ENCODE results near the gene NACAD. TPM values are rescaled to one million over a fixed set of nuclear protein-coding genes. Genes with fewer than 3 reads are reported as not detected.

Gene NACAD
- total RNA-seq, 2 donors from 2014 or later = 0.15 to 0.47 TPM

DNA sequence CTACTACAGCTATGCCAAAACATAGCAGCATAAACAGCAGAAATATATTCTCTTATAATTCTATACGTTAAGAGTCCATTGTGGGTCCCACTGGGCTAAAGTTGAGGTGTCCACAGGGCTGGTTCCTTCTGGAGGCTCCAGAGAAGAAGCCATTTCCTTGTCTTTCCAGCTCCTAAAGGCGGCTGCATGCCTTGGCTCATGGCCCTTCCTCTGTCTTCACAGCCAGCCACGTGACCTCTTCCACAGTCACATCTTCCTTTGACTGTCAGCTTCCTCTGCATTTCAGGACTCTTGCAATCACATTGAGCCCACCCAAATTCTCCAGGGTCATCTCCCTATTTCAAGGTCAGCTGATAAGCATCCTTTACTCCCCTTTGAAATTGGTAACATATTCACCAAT lies 17.2 kb downstream of the NACAD start:
- H3K9me3 ChIP-seq (ENCODE audit: control insufficient read depth, low read length, poor library complexity, severe bottlenecking) = no peaks in the 10 kb centered on the region
- Mint-ChIP-seq H3K4me1 (peaks cover 13% of the 10 kb centered on the region), H3K4me3 (no peak overlapping the region), H3K27ac (no peak overlapping the region), H3K36me3 (ENCODE audit: low read depth) (peaks cover 15% of the 10 kb centered on the region), H3K27me3 (no peaks in the 10 kb centered on the region)
- no peak for DNase-seq
- ATAC-seq = no peak

DNA sequence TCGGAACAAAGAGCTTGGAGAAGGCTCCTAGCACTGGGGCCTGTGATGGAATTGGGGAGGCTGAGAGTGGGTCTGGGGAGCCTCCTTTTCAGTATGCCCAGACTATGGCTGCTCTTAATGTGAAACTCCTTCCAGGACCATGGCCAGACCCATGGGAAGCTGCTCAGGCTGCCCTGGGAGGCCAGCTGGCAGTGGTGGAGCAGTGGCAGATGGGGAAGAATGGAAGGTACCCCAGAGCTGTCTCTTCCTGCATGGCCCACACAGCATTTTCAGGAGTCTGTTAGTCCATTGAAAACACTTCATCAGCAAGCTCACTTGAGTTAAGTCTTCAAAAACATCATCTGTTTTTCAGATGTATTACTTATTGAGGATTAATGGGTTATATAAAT lies 18.5 kb downstream of the NACAD start:
- Mint-ChIP-seq H3K27me3 (no peaks in the 10 kb centered on the region), H3K27ac (no peak overlapping the region), H3K36me3 (ENCODE audit: low read depth) (peaks cover 17% of the 10 kb centered on the region), H3K4me1 (peaks cover 15% of the 10 kb centered on the region), H3K4me3 (no peak overlapping the region)
- ATAC-seq (no peak), DNase-seq (no peak)
- no peaks in the 10 kb centered on the region for H3K9me3 ChIP-seq (ENCODE audit: control insufficient read depth, low read length, poor library complexity, severe bottlenecking)

DNA sequence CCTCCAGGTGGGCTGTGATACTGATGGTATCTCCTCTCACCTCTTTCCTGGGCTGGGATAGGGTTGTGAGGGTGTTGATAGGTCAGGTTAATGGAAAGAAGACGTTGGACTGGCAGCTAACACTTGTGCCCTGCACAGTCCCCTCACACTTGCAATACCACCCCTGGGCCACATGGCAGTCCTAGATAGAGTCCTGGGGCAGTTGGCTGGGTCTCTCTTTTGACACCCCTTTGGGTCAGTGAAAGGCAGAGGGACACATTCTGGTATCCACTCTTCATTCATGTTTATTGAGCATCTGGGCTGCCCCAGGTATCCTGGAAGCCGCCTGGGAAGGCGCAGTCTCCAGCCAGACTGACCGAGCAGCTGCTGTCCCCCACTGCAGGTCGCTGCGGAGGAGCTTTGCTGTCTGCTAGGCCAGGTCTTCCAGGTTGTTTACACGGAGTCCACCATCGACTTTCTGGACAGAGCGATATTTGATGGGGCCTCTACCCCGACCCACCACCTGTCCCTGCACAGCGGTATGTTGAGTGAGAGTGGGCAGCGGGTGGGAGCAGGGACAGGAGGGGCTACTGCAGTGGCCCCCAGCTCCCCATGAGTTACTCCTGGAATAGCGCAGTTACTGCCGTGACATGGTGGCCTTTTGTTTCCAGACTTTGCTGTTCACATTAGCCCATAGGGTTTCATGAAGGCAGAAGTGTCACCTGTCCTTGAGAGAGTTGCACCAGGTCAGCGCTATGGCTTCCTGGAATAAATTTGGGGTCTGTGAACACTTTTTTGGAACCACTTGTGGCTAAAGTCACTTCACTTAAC lies 19.1 kb downstream of the NACAD start:
- peaks cover 17% of the 10 kb centered on the region for H3K36me3 Mint-ChIP-seq (ENCODE audit: low read depth)
- no peaks in the 10 kb centered on the region for H3K27me3 Mint-ChIP-seq
- no peaks in the 10 kb centered on the region for H3K9me3 ChIP-seq (ENCODE audit: control insufficient read depth, low read length, poor library complexity, severe bottlenecking)
- peak overlapping the region; percentile 24 for H3K27ac Mint-ChIP-seq
- ATAC-seq (no peak), DNase-seq (no peak)
- no peak overlapping the region for H3K4me3 Mint-ChIP-seq
- H3K4me1 Mint-ChIP-seq = peaks cover 14% of the 10 kb centered on the region

DNA sequence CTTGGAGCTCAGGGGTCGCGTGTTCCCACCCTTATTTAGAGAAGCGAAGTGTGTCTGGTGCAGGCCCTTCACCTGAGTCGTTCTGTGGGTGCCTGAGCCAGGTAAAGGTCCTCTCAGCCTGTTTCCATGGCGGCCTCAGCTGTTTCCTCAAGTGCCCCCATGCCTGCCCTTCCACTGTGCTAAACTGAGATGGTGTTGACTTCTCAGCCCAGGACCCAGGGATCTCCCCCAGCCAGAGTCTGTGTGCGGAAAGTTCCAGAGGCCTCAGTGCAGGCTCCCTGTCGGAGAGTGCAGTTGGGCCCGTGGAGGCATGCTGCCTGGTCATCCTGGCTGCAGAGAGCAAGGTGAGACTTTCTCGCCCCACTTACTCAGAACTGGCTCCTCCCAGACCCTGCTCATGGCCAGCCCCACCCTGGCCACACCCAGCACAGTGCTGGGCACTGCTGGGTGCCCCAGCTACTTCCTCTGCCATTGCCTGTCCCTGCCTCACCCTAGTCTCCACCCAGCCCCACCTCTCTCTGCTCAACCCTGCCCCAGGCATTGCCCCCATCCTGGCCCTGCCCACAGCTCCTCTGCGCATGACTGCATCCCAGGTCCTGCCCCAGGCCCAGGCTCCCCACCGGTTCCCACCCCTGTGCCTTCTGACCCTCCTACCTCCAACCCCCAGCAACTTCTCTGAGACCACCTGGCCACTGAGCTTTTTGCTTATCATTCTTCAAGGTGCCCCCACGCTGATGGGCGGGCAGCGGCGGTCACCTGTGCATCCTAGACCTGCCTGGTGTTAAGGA lies 20.3 kb downstream of the NACAD start:
- H3K4me3 Mint-ChIP-seq = no peak overlapping the region
- no peaks in the 10 kb centered on the region for H3K27me3 Mint-ChIP-seq
- H3K27ac Mint-ChIP-seq = peak overlapping the region; percentile 24

DNA sequence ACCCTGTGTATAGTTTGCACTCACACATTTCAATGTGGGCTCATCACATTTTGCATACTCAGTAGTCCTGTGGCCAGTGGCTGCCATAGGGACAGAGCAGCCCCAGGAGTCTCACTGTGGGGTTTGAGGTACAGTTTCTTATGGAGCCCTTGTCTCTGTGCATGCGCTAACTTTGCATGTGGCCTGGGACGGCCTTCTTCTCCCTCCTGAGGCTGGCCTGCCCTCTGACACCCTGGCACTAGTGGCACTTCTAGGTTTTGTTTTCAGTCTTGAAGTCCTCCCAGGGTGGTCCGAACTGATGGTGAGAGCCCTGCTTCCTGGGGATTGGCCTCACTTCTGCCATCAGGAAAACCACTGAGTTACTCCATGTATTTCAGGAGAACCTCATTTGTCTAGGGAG lies 21.2 kb downstream of the NACAD start:
- Mint-ChIP-seq H3K4me3 (no peak overlapping the region), H3K27ac (no peak overlapping the region), H3K27me3 (no peaks in the 10 kb centered on the region), H3K36me3 (ENCODE audit: low read depth) (peaks cover 12% of the 10 kb centered on the region), H3K4me1 (peaks cover 10% of the 10 kb centered on the region)
- H3K9me3 ChIP-seq (ENCODE audit: control insufficient read depth, low read length, poor library complexity, severe bottlenecking) = no peaks in the 10 kb centered on the region
- ATAC-seq (no peak), DNase-seq (no peak)

More for the DNA sequence above, 20.3 kb downstream of the NACAD start:
- no peak for ATAC-seq
- Mint-ChIP-seq H3K36me3 (ENCODE audit: low read depth) (peaks cover 17% of the 10 kb centered on the region), H3K4me1 (peaks cover 15% of the 10 kb centered on the region)
- DNase-seq = no peak
- H3K9me3 ChIP-seq (ENCODE audit: control insufficient read depth, low read length, poor library complexity, severe bottlenecking) = no peaks in the 10 kb centered on the region

DNA sequence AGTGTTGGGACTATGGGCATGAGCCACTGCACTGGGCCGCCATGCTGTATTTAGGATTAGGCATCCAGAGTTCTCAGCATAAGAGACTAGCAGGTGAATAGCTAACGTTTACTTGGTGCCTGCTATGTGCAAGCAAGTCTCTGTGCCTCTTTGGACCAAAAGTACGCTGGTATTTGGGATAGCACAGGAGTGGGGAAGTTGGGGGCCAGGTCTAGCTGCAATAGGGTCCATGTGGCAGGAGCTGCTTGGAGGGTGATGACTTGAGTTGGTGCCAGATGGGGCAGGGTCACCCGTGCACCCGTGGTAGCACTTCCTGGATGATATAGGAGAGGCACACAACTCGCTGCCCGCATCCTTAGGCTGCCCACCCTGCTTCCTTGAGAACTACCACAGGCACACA lies 22.4 kb downstream of the NACAD start:
- DNase-seq = no peak
- no peak overlapping the region for H3K27ac Mint-ChIP-seq

DNA sequence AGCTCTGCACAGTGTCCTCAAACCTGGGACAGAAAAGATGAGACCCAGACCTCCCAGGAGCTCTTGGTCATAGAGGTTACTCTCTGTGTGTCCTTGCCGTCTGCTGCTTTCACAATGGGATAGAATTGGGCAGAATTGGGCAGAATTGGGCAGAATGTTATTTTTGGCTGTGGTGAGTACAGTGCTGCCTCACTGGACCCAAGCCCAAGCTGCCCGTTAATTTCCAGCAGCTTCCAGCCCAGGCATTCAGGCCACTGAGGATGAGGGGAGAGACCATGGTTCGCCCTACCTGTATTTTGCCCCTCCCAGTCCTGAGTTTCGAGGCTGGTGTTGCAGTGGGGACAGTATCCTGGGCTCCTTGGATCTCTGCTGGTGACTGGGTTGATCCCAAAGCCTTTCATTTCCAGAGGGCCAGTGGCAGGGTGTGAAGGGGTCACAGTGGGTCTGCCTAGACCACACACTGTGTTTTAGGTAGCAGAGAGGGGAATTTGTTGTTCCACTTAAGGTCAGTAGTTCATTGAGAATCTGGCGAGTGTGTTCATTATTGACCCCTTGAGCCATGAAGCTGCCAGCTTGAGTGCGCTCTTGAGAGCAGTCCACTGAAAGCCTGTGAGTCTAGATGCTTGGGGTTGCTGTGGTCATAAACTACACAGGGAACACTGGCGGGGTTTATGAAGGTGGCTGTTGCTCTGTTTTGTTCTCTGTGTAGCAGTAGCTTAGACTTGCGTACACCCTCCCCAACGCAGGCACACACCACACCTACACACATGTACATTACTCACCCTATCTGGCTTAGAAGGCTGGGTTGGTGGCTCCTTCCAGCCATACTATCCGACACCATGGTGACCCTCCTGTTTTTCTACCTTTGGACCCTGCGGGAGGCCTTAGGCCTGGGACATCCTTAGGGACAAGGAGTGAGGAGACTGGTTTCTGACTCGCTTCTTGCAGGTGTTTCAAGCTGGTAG lies 23.5 kb downstream of the NACAD start:
- ATAC-seq (no peak), DNase-seq (no peak)
- H3K9me3 ChIP-seq (ENCODE audit: control insufficient read depth, low read length, poor library complexity, severe bottlenecking) = no peaks in the 10 kb centered on the region
- H3K36me3 Mint-ChIP-seq (ENCODE audit: low read depth) = peaks cover 12% of the 10 kb centered on the region
- H3K4me3 Mint-ChIP-seq = no peak overlapping the region
- H3K4me1 Mint-ChIP-seq = peaks cover 26% of the 10 kb centered on the region
- no peaks in the 10 kb centered on the region for H3K27me3 Mint-ChIP-seq
- H3K27ac Mint-ChIP-seq = peak overlapping the region; percentile 76

More for the DNA sequence above, 22.4 kb downstream of the NACAD start:
- no peaks in the 10 kb centered on the region for H3K9me3 ChIP-seq (ENCODE audit: control insufficient read depth, low read length, poor library complexity, severe bottlenecking)
- no peak overlapping the region for H3K4me3 Mint-ChIP-seq
- H3K4me1 Mint-ChIP-seq = peaks cover 17% of the 10 kb centered on the region
- peaks cover 7% of the 10 kb centered on the region for H3K36me3 Mint-ChIP-seq (ENCODE audit: low read depth)
- no peak for ATAC-seq
- H3K27me3 Mint-ChIP-seq = no peaks in the 10 kb centered on the region

DNA sequence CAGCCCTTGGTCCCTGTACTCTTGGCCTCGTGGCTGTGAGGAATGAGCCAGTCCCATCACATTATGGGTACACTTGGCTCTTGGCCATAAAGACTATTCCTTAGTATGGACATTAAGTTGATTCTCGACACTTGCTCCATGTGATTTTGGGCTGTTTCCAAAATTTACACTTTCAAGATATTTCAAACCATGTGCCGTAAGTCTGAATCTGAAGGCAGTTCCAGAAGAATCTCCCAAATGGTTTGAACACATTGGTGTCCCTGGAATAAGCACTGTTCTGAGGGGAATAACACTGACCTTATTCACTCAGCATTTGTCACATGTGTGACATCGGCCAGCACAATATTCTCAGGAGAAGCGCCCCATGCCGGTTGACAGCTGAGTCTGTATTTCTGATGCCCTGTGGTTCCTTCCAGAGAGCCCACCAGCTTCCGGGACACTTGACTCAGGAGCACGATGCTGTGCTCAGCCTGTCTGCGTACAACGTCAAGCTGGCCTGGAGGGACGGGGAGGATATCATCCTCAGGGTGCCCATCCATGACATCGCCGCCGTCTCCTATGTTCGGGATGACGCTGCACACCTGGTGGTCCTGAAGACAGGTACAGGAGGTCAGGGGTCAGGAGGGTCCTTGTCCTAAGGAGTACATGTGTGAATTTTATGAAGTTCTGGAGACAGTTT lies 24.6 kb downstream of the NACAD start:
- Mint-ChIP-seq H3K27me3 (no peaks in the 10 kb centered on the region), H3K27ac (peak overlapping the region; percentile 76), H3K4me1 (peaks cover 30% of the 10 kb centered on the region), H3K36me3 (ENCODE audit: low read depth) (peaks cover 14% of the 10 kb centered on the region), H3K4me3 (no peak overlapping the region)
- H3K9me3 ChIP-seq (ENCODE audit: control insufficient read depth, low read length, poor library complexity, severe bottlenecking) = no peaks in the 10 kb centered on the region
- ATAC-seq (no peak), DNase-seq (no peak)

DNA sequence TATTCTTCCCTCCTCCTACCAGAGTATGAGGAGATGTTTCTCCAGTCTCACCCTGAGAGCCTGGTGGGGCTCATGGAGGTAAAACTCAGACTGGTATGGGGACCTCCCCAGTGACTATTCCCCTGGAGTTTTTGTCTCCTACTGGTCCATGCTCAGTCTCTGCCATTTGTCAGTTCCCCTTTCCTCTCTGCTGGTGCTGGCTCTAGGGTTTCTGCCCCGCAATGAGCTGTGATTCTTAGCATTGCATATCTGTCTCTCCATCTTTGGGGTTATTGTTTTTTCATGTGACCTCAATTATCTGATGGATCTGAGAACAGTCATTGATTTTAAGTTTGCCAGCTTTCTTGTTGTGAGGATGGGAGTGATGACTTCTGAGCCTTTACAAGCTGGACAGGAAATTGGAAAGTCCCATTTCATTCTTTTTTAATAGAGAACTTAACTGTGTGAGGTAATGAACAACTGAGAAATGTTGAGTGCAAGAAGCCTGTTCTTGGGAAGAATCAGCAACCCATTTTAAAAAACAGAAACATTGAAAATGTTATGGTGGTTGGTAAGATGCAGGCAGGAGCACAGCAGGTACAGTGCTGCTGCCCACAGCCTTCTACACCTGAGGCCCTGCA lies 26.9 kb downstream of the NACAD start:
- H3K9me3 ChIP-seq (ENCODE audit: control insufficient read depth, low read length, poor library complexity, severe bottlenecking) = no peaks in the 10 kb centered on the region
- ATAC-seq (peak; percentile 48), DNase-seq (no peak)
- Mint-ChIP-seq H3K4me3 (no peak overlapping the region), H3K27me3 (no peaks in the 10 kb centered on the region), H3K4me1 (peaks cover 43% of the 10 kb centered on the region), H3K27ac (peak overlapping the region; percentile 92), H3K36me3 (ENCODE audit: low read depth) (peaks cover 12% of the 10 kb centered on the region)

DNA sequence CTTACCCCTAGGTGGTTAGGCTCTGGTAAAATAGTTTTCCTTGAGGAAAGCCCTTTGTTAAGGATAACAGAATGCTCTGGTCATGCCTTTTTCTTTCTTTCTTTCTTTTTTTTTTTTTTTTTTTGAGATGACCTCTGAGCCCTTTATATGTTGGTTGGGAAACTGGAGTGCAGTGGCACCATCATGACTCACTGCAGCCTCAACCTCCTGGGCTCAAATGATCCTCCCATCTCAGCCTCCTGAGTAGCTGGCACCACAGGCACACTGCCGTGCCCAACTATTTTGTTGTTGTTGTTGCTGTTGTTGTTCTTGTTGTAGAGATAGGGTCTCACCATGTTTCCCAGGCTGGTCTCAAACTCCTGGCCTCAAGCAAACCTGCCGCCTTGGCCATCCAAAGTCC lies 27.4 kb downstream of the NACAD start:
- peaks cover 44% of the 10 kb centered on the region for H3K4me1 Mint-ChIP-seq
- DNase-seq = no peak
- H3K27me3 Mint-ChIP-seq = no peaks in the 10 kb centered on the region
- no peak overlapping the region for H3K4me3 Mint-ChIP-seq
- no peak for ATAC-seq
- no peaks in the 10 kb centered on the region for H3K9me3 ChIP-seq (ENCODE audit: control insufficient read depth, low read length, poor library complexity, severe bottlenecking)
- H3K27ac Mint-ChIP-seq = peak overlapping the region; percentile 92
- H3K36me3 Mint-ChIP-seq (ENCODE audit: low read depth) = peaks cover 12% of the 10 kb centered on the region

DNA sequence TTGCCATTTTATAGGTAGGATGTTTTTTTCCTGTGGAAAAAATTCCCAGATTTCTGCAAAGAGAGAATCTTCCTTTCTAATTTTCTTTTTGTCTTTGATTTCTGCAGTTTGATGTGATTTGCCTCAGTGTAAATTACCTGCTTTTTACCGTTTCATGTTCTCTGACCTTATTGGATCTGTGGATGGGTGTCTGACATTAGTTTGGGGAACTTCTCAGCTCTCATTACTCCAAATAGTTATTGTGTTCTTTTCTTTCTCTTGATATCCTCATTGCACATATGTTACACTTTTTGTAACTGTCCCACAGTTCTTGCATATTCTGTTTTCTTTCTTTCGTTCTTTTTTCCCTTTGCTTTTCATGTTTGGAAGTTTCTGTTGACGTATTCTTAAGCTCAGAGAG lies 28.5 kb downstream of the NACAD start:
- no peak for ATAC-seq
- peaks cover 48% of the 10 kb centered on the region for H3K4me1 Mint-ChIP-seq
- H3K36me3 Mint-ChIP-seq (ENCODE audit: low read depth) = peaks cover 9% of the 10 kb centered on the region
- no peak for DNase-seq
- no peak overlapping the region for H3K4me3 Mint-ChIP-seq
- no peaks in the 10 kb centered on the region for H3K27me3 Mint-ChIP-seq
- no peaks in the 10 kb centered on the region for H3K9me3 ChIP-seq (ENCODE audit: control insufficient read depth, low read length, poor library complexity, severe bottlenecking)
- H3K27ac Mint-ChIP-seq = peak overlapping the region; percentile 92

DNA sequence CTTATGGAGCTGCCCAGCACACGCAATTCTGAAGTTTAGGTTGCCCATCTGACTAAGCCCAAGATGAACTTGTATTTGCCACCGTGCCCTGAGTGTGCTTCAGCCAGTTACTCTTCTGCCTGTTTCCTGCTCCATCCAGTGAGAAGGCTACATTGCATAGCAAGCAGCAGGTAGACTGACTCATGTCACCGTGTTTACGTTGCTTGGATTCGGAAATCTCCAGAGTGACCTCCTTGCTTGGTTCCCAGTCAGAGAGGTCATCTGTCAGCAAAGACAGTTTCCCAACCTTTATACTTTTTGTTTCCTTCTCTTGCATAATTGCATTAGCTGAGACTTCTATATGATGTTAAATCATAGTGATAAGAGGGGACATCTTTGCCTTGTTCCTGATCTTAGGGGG lies 30.9 kb downstream of the NACAD start:
- DNase-seq (no peak), ATAC-seq (no peak)
- no peak overlapping the region for H3K4me3 Mint-ChIP-seq
- H3K36me3 Mint-ChIP-seq (ENCODE audit: low read depth) = peaks cover 12% of the 10 kb centered on the region
- peaks cover 62% of the 10 kb centered on the region for H3K4me1 Mint-ChIP-seq
- no peaks in the 10 kb centered on the region for H3K9me3 ChIP-seq (ENCODE audit: control insufficient read depth, low read length, poor library complexity, severe bottlenecking)
- peak overlapping the region; percentile 62 for H3K27ac Mint-ChIP-seq
- H3K27me3 Mint-ChIP-seq = no peaks in the 10 kb centered on the region

All from T-helper 17 cell (primary cell).